CD4-positive, alpha-beta T cell treated with Interleukin-10 for 1 hour (primary cell): ENCODE data around the gene RTCB.
"Not testable (repeated sequence)": the region's sequence is repeated elsewhere in the genome, so short reads cannot be mapped to it uniquely, and the experiment has no call there.

ENCODE experiments used
- DNase-seq: peaks from one replicate; pipeline ENCODE4 v3.0.0-alpha.2; 2020

The RTCB gene

GRCh38 chr22:32385681-32386080 is 26.4 kb downstream of the RTCB start:
- DNase-seq = no peak

- DNase-seq = no peak
Measured at GRCh38 chr22:32380991-32381390, 31.1 kb downstream of the RTCB start.

GRCh38 chr22:32378707-32379272 is 33.3 kb downstream of the RTCB start:
- no peak for DNase-seq

GRCh38 chr22:32376681-32377080 is 35.4 kb downstream of the RTCB start:
- no peak for DNase-seq

GRCh38 chr22:32375678-32376450 is 36.2 kb downstream of the RTCB start:
- no peak for DNase-seq

- no peak for DNase-seq
Measured at GRCh38 chr22:32364210-32364609, 47.8 kb downstream of the RTCB start.

- no peak for DNase-seq
Measured at GRCh38 chr22:32361257-32361656, 50.8 kb downstream of the RTCB start.

GRCh38 chr22:32360096-32360495 is 52.0 kb downstream of the RTCB start:
- not testable (repeated sequence) for DNase-seq

GRCh38 chr22:32357567-32357966 is 54.5 kb downstream of the RTCB start, which contains the start of gene RFPL3:
RFPL3 (plus strand) TSS chr22:32357867; CDS start chr22:32358072, 205 bp downstream.
- not testable (repeated sequence) for DNase-seq

- no peak for DNase-seq
Measured at GRCh38 chr22:32355760-32356159, 56.3 kb downstream of the RTCB start.

- DNase-seq = no peak
Measured at GRCh38 chr22:32354360-32355351, 57.4 kb downstream of the RTCB start.

GRCh38 chr22:32353840-32354239 is 58.2 kb downstream of the RTCB start:
- no peak for DNase-seq

- DNase-seq = no peak
Measured at GRCh38 chr22:32353292-32353691, 58.8 kb downstream of the RTCB start.

- DNase-seq = no peak
Measured at GRCh38 chr22:32352681-32353080, 59.4 kb downstream of the RTCB start.

- DNase-seq = not testable (repeated sequence)
Measured at GRCh38 chr22:32351875-32352274, 60.2 kb downstream of the RTCB start.

- no peak for DNase-seq
Measured at GRCh38 chr22:32348031-32348611, 63.9 kb downstream of the RTCB start.

- DNase-seq = no peak
Measured at GRCh38 chr22:32343941-32344340, 68.1 kb downstream of the RTCB start.

GRCh38 chr22:32342977-32343376 is 69.1 kb downstream of the RTCB start:
- no peak for DNase-seq

- no peak for DNase-seq
Measured at GRCh38 chr22:32341122-32341740, 70.8 kb downstream of the RTCB start.

- DNase-seq = no peak
Measured at GRCh38 chr22:32340411-32340810, 71.6 kb downstream of the RTCB start.

- DNase-seq = no peak
Measured at GRCh38 chr22:32339190-32340012, 72.6 kb downstream of the RTCB start.

- no peak for DNase-seq
Measured at GRCh38 chr22:32338757-32339156, 73.3 kb downstream of the RTCB start.
